ENCODE results near the gene SYNM.
"Not testable (repeated sequence)": the region's sequence is repeated elsewhere in the genome, so short reads cannot be mapped to it uniquely, and the experiment has no call there.

SYNM gene

GRCh38 chr15:99108993-99109392 is 4.1 kb downstream of the SYNM start:
- H3K4me1 ChIP-seq (ENCODE audit: control insufficient read depth in 1 of 2, insufficient read depth in 1 of 2, low read depth in 1 of 2, low read length in 1 of 2): peaks cover 8 to 14% of the 10 kb centered on the region in 2 experiments
- H3K36me3 ChIP-seq: no peaks in the 10 kb centered on the region
- no peaks in the 10 kb centered on the region for H3K9me3 ChIP-seq
- H3K27me3 ChIP-seq: peaks cover 79% of the 10 kb centered on the region
- no peak for TF ChIP-seq CTCF (IDR thresholded peaks at IDR 0.05)
- no peak overlapping the region for H3K27ac ChIP-seq
- no peak overlapping the region for H3K4me3 ChIP-seq (ENCODE audit: low read depth in 1 of 2, low read length in 1 of 2)

- H3K4me3 ChIP-seq (ENCODE audit: low read depth in 1 of 2, low read length in 1 of 2): no peak overlapping the region
- no peak for TF ChIP-seq CTCF (IDR thresholded peaks at IDR 0.05)
- H3K36me3 ChIP-seq: no peaks in the 10 kb centered on the region
- no peaks in the 10 kb centered on the region for H3K9me3 ChIP-seq
- H3K27me3 ChIP-seq: peaks cover 74% of the 10 kb centered on the region
- H3K4me1 ChIP-seq (ENCODE audit: control insufficient read depth in 1 of 2, insufficient read depth in 1 of 2, low read depth in 1 of 2, low read length in 1 of 2): peaks cover 8 to 12% of the 10 kb centered on the region in 2 experiments
- no peak overlapping the region for H3K27ac ChIP-seq
Measured at GRCh38 chr15:99109555-99110021, 4.7 kb downstream of the SYNM start.

- Histone ChIP-seq H3K4me3 (ENCODE audit: low read depth in 1 of 2, low read length in 1 of 2) (no peak overlapping the region), H3K9me3 (no peaks in the 10 kb centered on the region), H3K4me1 (ENCODE audit: control insufficient read depth in 1 of 2, insufficient read depth in 1 of 2, low read depth in 1 of 2, low read length in 1 of 2) (peaks cover 7 to 8% of the 10 kb centered on the region in 2 experiments), H3K36me3 (no peaks in the 10 kb centered on the region), H3K27ac (no peak overlapping the region), H3K27me3 (peaks cover 69% of the 10 kb centered on the region)
- no peak for TF ChIP-seq CTCF (IDR thresholded peaks at IDR 0.05)
Measured at GRCh38 chr15:99110093-99110492, 5.2 kb downstream of the SYNM start.

- Histone ChIP-seq H3K9me3 (no peaks in the 10 kb centered on the region), H3K27me3 (peaks cover 63% of the 10 kb centered on the region), H3K4me3 (ENCODE audit: low read depth in 1 of 2, low read length in 1 of 2) (no peak overlapping the region), H3K36me3 (no peaks in the 10 kb centered on the region), H3K27ac (no peak overlapping the region), H3K4me1 (ENCODE audit: control insufficient read depth in 1 of 2, insufficient read depth in 1 of 2, low read depth in 1 of 2, low read length in 1 of 2) (peaks cover 3 to 5% of the 10 kb centered on the region in 2 experiments)
- TF ChIP-seq CTCF (IDR thresholded peaks at IDR 0.05): no peak
Measured at GRCh38 chr15:99110581-99111320, 5.9 kb downstream of the SYNM start.

- H3K4me1 ChIP-seq (ENCODE audit: control insufficient read depth in 1 of 2, insufficient read depth in 1 of 2, low read depth in 1 of 2, low read length in 1 of 2): not testable (repeated sequence)
Measured at GRCh38 chr15:99111641-99112040, 6.8 kb downstream of the SYNM start.

GRCh38 chr15:99113547-99114271 is 8.8 kb downstream of the SYNM start:
- Histone ChIP-seq H3K36me3 (no peaks in the 10 kb centered on the region), H3K9me3 (no peaks in the 10 kb centered on the region)
- no peak for TF ChIP-seq CTCF (IDR thresholded peaks at IDR 0.05)

More at GRCh38 chr15:99111641-99112040, 6.8 kb downstream of the SYNM start:
- H3K9me3 ChIP-seq; H3K36me3 ChIP-seq; H3K27ac ChIP-seq; H3K4me3 ChIP-seq (ENCODE audit: low read depth in 1 of 2, low read length in 1 of 2): not testable (repeated sequence)
- peaks cover 54% of the 10 kb centered on the region for H3K27me3 ChIP-seq

More at GRCh38 chr15:99113547-99114271, 8.8 kb downstream of the SYNM start:
- Histone ChIP-seq H3K4me1 (ENCODE audit: control insufficient read depth in 1 of 2, insufficient read depth in 1 of 2, low read depth in 1 of 2, low read length in 1 of 2) (no peaks in the 10 kb centered on the region), H3K27me3 (peaks cover 33% of the 10 kb centered on the region), H3K4me3 (ENCODE audit: low read depth in 1 of 2, low read length in 1 of 2) (no peak overlapping the region), H3K27ac (no peak overlapping the region)
